ENCODE results near the gene TANC1. TPM values are rescaled to one million over a fixed set of nuclear protein-coding genes. Genes with fewer than 3 reads are reported as not detected.

The TANC1 gene
- total RNA-seq, 3 donors from 2014 or later = 0.33 to 0.40 (median 0.34) TPM

GRCh38 chr2:159204381-159205144 lies 236.1 kb downstream of the TANC1 start:
- ATAC-seq (no peak), DNase-seq (no peak)
- Mint-ChIP-seq H3K9me3 (no peaks in the 10 kb centered on the region), H3K27me3 (ENCODE audit: low read depth) (no peaks in the 10 kb centered on the region), H3K4me1 (ENCODE audit: low read depth) (peaks cover 27% of the 10 kb centered on the region), H3K36me3 (ENCODE audit: insufficient read depth) (no peaks in the 10 kb centered on the region), H3K4me3 (no peak overlapping the region)

- peaks cover 32% of the 10 kb centered on the region for H3K4me1 Mint-ChIP-seq (ENCODE audit: low read depth)
- H3K36me3 Mint-ChIP-seq (ENCODE audit: insufficient read depth) = no peaks in the 10 kb centered on the region
- DNase-seq (no peak), ATAC-seq (no peak)
- no peaks in the 10 kb centered on the region for H3K27me3 Mint-ChIP-seq (ENCODE audit: low read depth)
- H3K4me3 Mint-ChIP-seq = no peak overlapping the region
- H3K9me3 Mint-ChIP-seq = no peaks in the 10 kb centered on the region
Measured at GRCh38 chr2:159206736-159207380, 238.4 kb downstream of the TANC1 start.

- no peaks in the 10 kb centered on the region for H3K27me3 Mint-ChIP-seq (ENCODE audit: low read depth)
- H3K9me3 Mint-ChIP-seq = no peaks in the 10 kb centered on the region
- H3K4me1 Mint-ChIP-seq (ENCODE audit: low read depth) = peaks cover 25% of the 10 kb centered on the region
- H3K4me3 Mint-ChIP-seq = no peak overlapping the region
- ATAC-seq (no peak), DNase-seq (no peak)
- H3K36me3 Mint-ChIP-seq (ENCODE audit: insufficient read depth) = no peaks in the 10 kb centered on the region
Measured at GRCh38 chr2:159208438-159208837, 240.0 kb downstream of the TANC1 start.

- no peaks in the 10 kb centered on the region for H3K9me3 Mint-ChIP-seq
- no peaks in the 10 kb centered on the region for H3K36me3 Mint-ChIP-seq (ENCODE audit: insufficient read depth)
- H3K27me3 Mint-ChIP-seq (ENCODE audit: low read depth) = no peaks in the 10 kb centered on the region
- ATAC-seq = peak; percentile 62 to 66
- DNase-seq = no peak
- peak overlapping the region; percentile 39 for H3K4me3 Mint-ChIP-seq
- peaks cover 25% of the 10 kb centered on the region for H3K4me1 Mint-ChIP-seq (ENCODE audit: low read depth)
Measured at GRCh38 chr2:159209341-159210306, 241.2 kb downstream of the TANC1 start.

GRCh38 chr2:159211447-159212396 lies 243.3 kb downstream of the TANC1 start:
- H3K4me1 Mint-ChIP-seq (ENCODE audit: low read depth) = peaks cover 25% of the 10 kb centered on the region
- H3K4me3 Mint-ChIP-seq = no peak overlapping the region
- no peak for DNase-seq

GRCh38 chr2:159213296-159213695 lies 244.9 kb downstream of the TANC1 start:
- no peak for DNase-seq
- no peaks in the 10 kb centered on the region for H3K36me3 Mint-ChIP-seq (ENCODE audit: insufficient read depth)
- no peak for ATAC-seq
- H3K9me3 Mint-ChIP-seq = no peaks in the 10 kb centered on the region
- H3K4me1 Mint-ChIP-seq (ENCODE audit: low read depth) = peaks cover 25% of the 10 kb centered on the region
- no peaks in the 10 kb centered on the region for H3K27me3 Mint-ChIP-seq (ENCODE audit: low read depth)
- no peak overlapping the region for H3K4me3 Mint-ChIP-seq

More at GRCh38 chr2:159211447-159212396, 243.3 kb downstream of the TANC1 start:
- no peaks in the 10 kb centered on the region for H3K36me3 Mint-ChIP-seq (ENCODE audit: insufficient read depth)
- no peaks in the 10 kb centered on the region for H3K27me3 Mint-ChIP-seq (ENCODE audit: low read depth)
- ATAC-seq = no peak
- H3K9me3 Mint-ChIP-seq = no peaks in the 10 kb centered on the region

GRCh38 chr2:159214325-159214865 lies 246.0 kb downstream of the TANC1 start:
- no peak for DNase-seq
- Mint-ChIP-seq H3K4me1 (ENCODE audit: low read depth) (peaks cover 18% of the 10 kb centered on the region), H3K4me3 (no peak overlapping the region), H3K36me3 (ENCODE audit: insufficient read depth) (no peaks in the 10 kb centered on the region), H3K27me3 (ENCODE audit: low read depth) (peaks cover 2% of the 10 kb centered on the region), H3K9me3 (no peaks in the 10 kb centered on the region)
- no peak for ATAC-seq

GRCh38 chr2:159215116-159215515 lies 246.7 kb downstream of the TANC1 start:
- Mint-ChIP-seq H3K36me3 (ENCODE audit: insufficient read depth) (no peaks in the 10 kb centered on the region), H3K9me3 (no peaks in the 10 kb centered on the region), H3K27me3 (ENCODE audit: low read depth) (peaks cover 2% of the 10 kb centered on the region), H3K4me3 (no peak overlapping the region), H3K4me1 (ENCODE audit: low read depth) (peaks cover 11% of the 10 kb centered on the region)
- no peak for DNase-seq
- ATAC-seq = no peak

GRCh38 chr2:159217676-159218075 lies 249.2 kb downstream of the TANC1 start:
- no peaks in the 10 kb centered on the region for H3K36me3 Mint-ChIP-seq (ENCODE audit: insufficient read depth)
- peaks cover 2% of the 10 kb centered on the region for H3K27me3 Mint-ChIP-seq (ENCODE audit: low read depth)
- ATAC-seq (no peak), DNase-seq (no peak)
- H3K9me3 Mint-ChIP-seq = no peaks in the 10 kb centered on the region
- no peak overlapping the region for H3K4me3 Mint-ChIP-seq
- H3K4me1 Mint-ChIP-seq (ENCODE audit: low read depth) = no peaks in the 10 kb centered on the region

- Mint-ChIP-seq H3K9me3 (no peaks in the 10 kb centered on the region), H3K4me1 (ENCODE audit: low read depth) (no peaks in the 10 kb centered on the region), H3K4me3 (no peak overlapping the region), H3K27me3 (ENCODE audit: low read depth) (peaks cover 2% of the 10 kb centered on the region), H3K36me3 (ENCODE audit: insufficient read depth) (no peaks in the 10 kb centered on the region)
- ATAC-seq (no peak), DNase-seq (no peak)
Measured at GRCh38 chr2:159218389-159218788, 249.9 kb downstream of the TANC1 start.

GRCh38 chr2:159219394-159219998 lies 251.1 kb downstream of the TANC1 start:
- H3K36me3 Mint-ChIP-seq (ENCODE audit: insufficient read depth) = no peaks in the 10 kb centered on the region
- H3K4me3 Mint-ChIP-seq = no peak overlapping the region
- H3K9me3 Mint-ChIP-seq = no peaks in the 10 kb centered on the region
- ATAC-seq (no peak), DNase-seq (no peak)
- H3K27me3 Mint-ChIP-seq (ENCODE audit: low read depth) = peaks cover 2% of the 10 kb centered on the region
- peaks cover 2% of the 10 kb centered on the region for H3K4me1 Mint-ChIP-seq (ENCODE audit: low read depth)

GRCh38 chr2:159224061-159224813 lies 255.8 kb downstream of the TANC1 start:
- Mint-ChIP-seq H3K27me3 (ENCODE audit: low read depth) (no peaks in the 10 kb centered on the region), H3K9me3 (no peaks in the 10 kb centered on the region), H3K4me1 (ENCODE audit: low read depth) (peaks cover 16% of the 10 kb centered on the region), H3K36me3 (ENCODE audit: insufficient read depth) (no peaks in the 10 kb centered on the region), H3K4me3 (no peak overlapping the region)
- no peak for ATAC-seq
- no peak for DNase-seq
